Kasumi-1 (cell line): ENCODE data around the gene EPHB6.

Experiments used
- DNase-seq, 2 experiments: peaks; one replicate each; lab custom pipeline; 2025; lab: John Stamatoyannopoulos, UW

Gene EPHB6

GRCh38 chr7:142835487-142835886, 19.4 kb upstream of the EPHB6 start:
- DNase-seq = no peak

GRCh38 chr7:142836426-142836825, 18.4 kb upstream of the EPHB6 start:
- no peak for DNase-seq

- no peak for DNase-seq
These were observed 16.2 kb upstream of the EPHB6 start for GRCh38 chr7:142838461-142839213.

GRCh38 chr7:142842251-142842766, 12.6 kb upstream of the EPHB6 start:
- no peak for DNase-seq

- DNase-seq = no peak
These were observed 7.5 kb upstream of the EPHB6 start for GRCh38 chr7:142847353-142847752.

GRCh38 chr7:142851269-142851668, 3.6 kb upstream of the EPHB6 start:
- DNase-seq = no peak

GRCh38 chr7:142851919-142852318, 3.0 kb upstream of the EPHB6 start:
- no peak for DNase-seq

GRCh38 chr7:142853739-142854371, 1.0 kb upstream of the EPHB6 start:
- DNase-seq = peak; percentile 90 to 91

GRCh38 chr7:142855114-142855743, 353 bp downstream of the EPHB6 start:
- peak; percentile 32 to 46 for DNase-seq

- no peak for DNase-seq
These were observed 1.1 kb downstream of the EPHB6 start for GRCh38 chr7:142855756-142856564.

- DNase-seq = no peak
These were observed 1.8 kb downstream of the EPHB6 start for GRCh38 chr7:142856565-142857245.

- DNase-seq = no peak
These were observed 2.7 kb downstream of the EPHB6 start for GRCh38 chr7:142857625-142858024.

GRCh38 chr7:142859411-142859810, 4.5 kb downstream of the EPHB6 start:
- DNase-seq = no peak

GRCh38 chr7:142859829-142860228, 5.0 kb downstream of the EPHB6 start:
- no peak for DNase-seq

- DNase-seq = no peak
These were observed 6.1 kb downstream of the EPHB6 start for GRCh38 chr7:142860968-142861367.

- DNase-seq = no peak
These were observed 7.5 kb downstream of the EPHB6 start for GRCh38 chr7:142862351-142862750.

GRCh38 chr7:142862786-142863400, 8.0 kb downstream of the EPHB6 start:
- DNase-seq = no peak

- no peak for DNase-seq
These were observed 9.2 kb downstream of the EPHB6 start for GRCh38 chr7:142863891-142864685.

- no peak for DNase-seq
These were observed 10.3 kb downstream of the EPHB6 start for GRCh38 chr7:142864980-142865747.
